GM21381 (cell line): Measurements from ENCODE around the gene BRSK2.

Experiments used
- ATAC-seq: cut with Tn5 transposase; IDR thresholded peaks from one replicate; pipeline ENCODE4 v1.9.1; 2021; ENCODE audit warnings: mild to moderate bottlenecking, moderate library complexity; ENCODE audit not compliant: unreplicated experiment

The BRSK2 gene

GRCh38 chr11:1448882-1449281 is 59.1 kb downstream of the BRSK2 start:
- no peak for ATAC-seq

GRCh38 chr11:1449490-1450243 is 59.9 kb downstream of the BRSK2 start:
- no peak for ATAC-seq

- ATAC-seq = no peak
Observed at GRCh38 chr11:1450344-1450875, 60.7 kb downstream of the BRSK2 start.

GRCh38 chr11:1450949-1451710 is 61.4 kb downstream of the BRSK2 start:
- ATAC-seq = no peak

- no peak for ATAC-seq
Observed at GRCh38 chr11:1451781-1452470, 62.2 kb downstream of the BRSK2 start.

GRCh38 chr11:1452744-1453143 is 63.0 kb downstream of the BRSK2 start:
- no peak for ATAC-seq

- no peak for ATAC-seq
Observed at GRCh38 chr11:1453611-1454034, 63.9 kb downstream of the BRSK2 start.

GRCh38 chr11:1454576-1454975 is 64.8 kb downstream of the BRSK2 start:
- no peak for ATAC-seq

- ATAC-seq = no peak
Observed at GRCh38 chr11:1455032-1455762, 65.5 kb downstream of the BRSK2 start.

GRCh38 chr11:1455763-1456060 is 66.0 kb downstream of the BRSK2 start:
- no peak for ATAC-seq

GRCh38 chr11:1456176-1456575 is 66.4 kb downstream of the BRSK2 start:
- no peak for ATAC-seq

- no peak for ATAC-seq
Observed at GRCh38 chr11:1456596-1457325, 67.0 kb downstream of the BRSK2 start.

- no peak for ATAC-seq
Observed at GRCh38 chr11:1457326-1457680, 67.6 kb downstream of the BRSK2 start.

GRCh38 chr11:1457856-1458255 is 68.1 kb downstream of the BRSK2 start:
- ATAC-seq = no peak

- no peak for ATAC-seq
Observed at GRCh38 chr11:1458340-1459218, 68.8 kb downstream of the BRSK2 start.

- no peak for ATAC-seq
Observed at GRCh38 chr11:1459219-1459575, 69.5 kb downstream of the BRSK2 start.

- ATAC-seq = no peak
Observed at GRCh38 chr11:1459764-1460395, 70.1 kb downstream of the BRSK2 start.

GRCh38 chr11:1460396-1460985 is 70.8 kb downstream of the BRSK2 start:
- ATAC-seq = no peak
